ENCODE data around the gene GPR78.

Gene GPR78

DNA sequence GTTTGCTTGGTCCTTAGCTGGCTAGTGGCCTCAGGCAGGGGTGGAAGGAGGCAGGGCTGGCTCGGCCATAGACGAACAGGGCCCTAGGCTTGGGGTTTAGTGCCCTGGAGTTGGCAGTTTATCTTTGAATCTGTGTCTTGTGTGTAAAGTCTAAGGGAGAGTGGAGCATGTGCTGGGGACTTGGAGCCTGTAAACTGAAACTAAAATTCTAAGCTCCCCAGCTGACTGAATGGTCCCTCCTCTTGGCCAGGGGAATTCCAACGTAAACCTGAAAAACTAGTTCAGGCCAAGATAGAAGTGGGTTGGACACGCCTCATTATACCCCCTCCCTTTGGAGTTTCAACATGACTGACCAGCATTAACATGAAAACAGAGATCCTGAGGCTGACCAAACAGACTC, 46.1 kb upstream of the GPR78 start:
- ATAC-seq = no peak

DNA sequence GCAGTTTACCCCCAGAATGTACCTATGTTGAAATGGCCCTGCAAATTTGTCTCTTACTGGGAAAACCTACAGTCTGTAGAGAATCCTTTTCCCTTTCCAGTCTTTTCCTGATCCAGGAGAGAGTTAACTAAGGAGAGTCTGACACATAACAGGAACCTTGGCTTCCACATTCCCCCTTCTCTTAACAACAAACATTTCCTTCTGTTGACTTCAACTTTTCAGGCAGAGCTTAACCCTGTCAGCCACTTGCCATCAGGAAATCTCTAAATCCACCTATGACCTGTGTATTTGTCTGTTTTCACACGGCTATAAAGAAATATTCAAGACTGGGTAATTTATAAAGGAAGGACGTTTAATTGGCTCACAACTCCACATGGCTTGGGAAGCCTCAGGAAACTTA, 45.6 kb upstream of the GPR78 start:
- ATAC-seq = no peak
- TF ChIP-seq GLIS3 (CRISPR knock-in tag; IDR thresholded peaks at IDR 0.05) (no peak), ZNF8 (CRISPR knock-in tag; IDR thresholded peaks at IDR 0.05) (no peak), PPARA (CRISPR knock-in tag; IDR thresholded peaks at IDR 0.05; ENCODE audit: borderline replicate concordance) (no peak), TCF4 (CRISPR knock-in tag; IDR thresholded peaks at IDR 0.05; ENCODE audit: borderline replicate concordance) (no peak), ZFP3 (CRISPR knock-in tag; IDR thresholded peaks at IDR 0.05) (no peak), OSR1 (CRISPR knock-in tag; IDR thresholded peaks at IDR 0.05) (no peak), CSDC2 (CRISPR knock-in tag; IDR thresholded peaks at IDR 0.05) (no peak), ZFP30 (CRISPR knock-in tag; IDR thresholded peaks at IDR 0.05) (no peak), ZNF70 (CRISPR knock-in tag; IDR thresholded peaks at IDR 0.05) (no peak), ZC3H10 (CRISPR knock-in tag; IDR thresholded peaks at IDR 0.05) (no peak), ARNTL (CRISPR knock-in tag; IDR thresholded peaks at IDR 0.05; ENCODE audit: borderline replicate concordance, low read depth) (no peak)
- TF ChIP-seq, protein P1, sequence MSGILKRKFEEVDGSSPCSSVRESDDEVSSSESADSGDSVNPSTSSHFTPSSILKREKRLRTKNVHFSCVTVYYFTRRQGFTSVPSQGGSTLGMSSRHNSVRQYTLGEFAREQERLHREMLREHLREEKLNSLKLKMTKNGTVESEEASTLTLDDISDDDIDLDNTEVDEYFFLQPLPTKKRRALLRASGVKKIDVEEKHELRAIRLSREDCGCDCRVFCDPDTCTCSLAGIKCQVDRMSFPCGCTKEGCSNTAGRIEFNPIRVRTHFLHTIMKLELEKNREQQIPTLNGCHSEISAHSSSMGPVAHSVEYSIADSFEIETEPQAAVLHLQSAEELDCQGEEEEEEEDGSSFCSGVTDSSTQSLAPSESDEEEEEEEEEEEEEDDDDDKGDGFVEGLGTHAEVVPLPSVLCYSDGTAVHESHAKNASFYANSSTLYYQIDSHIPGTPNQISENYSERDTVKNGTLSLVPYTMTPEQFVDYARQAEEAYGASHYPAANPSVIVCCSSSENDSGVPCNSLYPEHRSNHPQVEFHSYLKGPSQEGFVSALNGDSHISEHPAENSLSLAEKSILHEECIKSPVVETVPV (CRISPR knock-in tag; IDR thresholded peaks at IDR 0.05) = no peak
- TF ChIP-seq, protein P2, sequence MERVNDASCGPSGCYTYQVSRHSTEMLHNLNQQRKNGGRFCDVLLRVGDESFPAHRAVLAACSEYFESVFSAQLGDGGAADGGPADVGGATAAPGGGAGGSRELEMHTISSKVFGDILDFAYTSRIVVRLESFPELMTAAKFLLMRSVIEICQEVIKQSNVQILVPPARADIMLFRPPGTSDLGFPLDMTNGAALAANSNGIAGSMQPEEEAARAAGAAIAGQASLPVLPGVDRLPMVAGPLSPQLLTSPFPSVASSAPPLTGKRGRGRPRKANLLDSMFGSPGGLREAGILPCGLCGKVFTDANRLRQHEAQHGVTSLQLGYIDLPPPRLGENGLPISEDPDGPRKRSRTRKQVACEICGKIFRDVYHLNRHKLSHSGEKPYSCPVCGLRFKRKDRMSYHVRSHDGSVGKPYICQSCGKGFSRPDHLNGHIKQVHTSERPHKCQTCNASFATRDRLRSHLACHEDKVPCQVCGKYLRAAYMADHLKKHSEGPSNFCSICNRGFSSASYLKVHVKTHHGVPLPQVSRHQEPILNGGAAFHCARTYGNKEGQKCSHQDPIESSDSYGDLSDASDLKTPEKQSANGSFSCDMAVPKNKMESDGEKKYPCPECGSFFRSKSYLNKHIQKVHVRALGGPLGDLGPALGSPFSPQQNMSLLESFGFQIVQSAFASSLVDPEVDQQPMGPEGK (CRISPR knock-in tag; IDR thresholded peaks at IDR 0.05; ENCODE audit: borderline replicate concordance) = no peak
- TF ChIP-seq, protein P3, sequence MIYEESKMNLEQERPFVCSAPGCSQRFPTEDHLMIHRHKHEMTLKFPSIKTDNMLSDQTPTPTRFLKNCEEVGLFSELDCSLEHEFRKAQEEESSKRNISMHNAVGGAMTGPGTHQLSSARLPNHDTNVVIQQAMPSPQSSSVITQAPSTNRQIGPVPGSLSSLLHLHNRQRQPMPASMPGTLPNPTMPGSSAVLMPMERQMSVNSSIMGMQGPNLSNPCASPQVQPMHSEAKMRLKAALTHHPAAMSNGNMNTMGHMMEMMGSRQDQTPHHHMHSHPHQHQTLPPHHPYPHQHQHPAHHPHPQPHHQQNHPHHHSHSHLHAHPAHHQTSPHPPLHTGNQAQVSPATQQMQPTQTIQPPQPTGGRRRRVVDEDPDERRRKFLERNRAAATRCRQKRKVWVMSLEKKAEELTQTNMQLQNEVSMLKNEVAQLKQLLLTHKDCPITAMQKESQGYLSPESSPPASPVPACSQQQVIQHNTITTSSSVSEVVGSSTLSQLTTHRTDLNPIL (CRISPR knock-in tag; IDR thresholded peaks at IDR 0.05; ENCODE audit: low read depth) = no peak
- TF ChIP-seq, protein P4, sequence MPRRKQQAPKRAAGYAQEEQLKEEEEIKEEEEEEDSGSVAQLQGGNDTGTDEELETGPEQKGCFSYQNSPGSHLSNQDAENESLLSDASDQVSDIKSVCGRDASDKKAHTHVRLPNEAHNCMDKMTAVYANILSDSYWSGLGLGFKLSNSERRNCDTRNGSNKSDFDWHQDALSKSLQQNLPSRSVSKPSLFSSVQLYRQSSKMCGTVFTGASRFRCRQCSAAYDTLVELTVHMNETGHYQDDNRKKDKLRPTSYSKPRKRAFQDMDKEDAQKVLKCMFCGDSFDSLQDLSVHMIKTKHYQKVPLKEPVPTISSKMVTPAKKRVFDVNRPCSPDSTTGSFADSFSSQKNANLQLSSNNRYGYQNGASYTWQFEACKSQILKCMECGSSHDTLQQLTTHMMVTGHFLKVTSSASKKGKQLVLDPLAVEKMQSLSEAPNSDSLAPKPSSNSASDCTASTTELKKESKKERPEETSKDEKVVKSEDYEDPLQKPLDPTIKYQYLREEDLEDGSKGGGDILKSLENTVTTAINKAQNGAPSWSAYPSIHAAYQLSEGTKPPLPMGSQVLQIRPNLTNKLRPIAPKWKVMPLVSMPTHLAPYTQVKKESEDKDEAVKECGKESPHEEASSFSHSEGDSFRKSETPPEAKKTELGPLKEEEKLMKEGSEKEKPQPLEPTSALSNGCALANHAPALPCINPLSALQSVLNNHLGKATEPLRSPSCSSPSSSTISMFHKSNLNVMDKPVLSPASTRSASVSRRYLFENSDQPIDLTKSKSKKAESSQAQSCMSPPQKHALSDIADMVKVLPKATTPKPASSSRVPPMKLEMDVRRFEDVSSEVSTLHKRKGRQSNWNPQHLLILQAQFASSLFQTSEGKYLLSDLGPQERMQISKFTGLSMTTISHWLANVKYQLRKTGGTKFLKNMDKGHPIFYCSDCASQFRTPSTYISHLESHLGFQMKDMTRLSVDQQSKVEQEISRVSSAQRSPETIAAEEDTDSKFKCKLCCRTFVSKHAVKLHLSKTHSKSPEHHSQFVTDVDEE (CRISPR knock-in tag; IDR thresholded peaks at IDR 0.05) = no peak

More for the DNA sequence above, 46.1 kb upstream of the GPR78 start:
- no peak for TF ChIP-seq SNAI2 (CRISPR knock-in tag; IDR thresholded peaks at IDR 0.05)

DNA sequence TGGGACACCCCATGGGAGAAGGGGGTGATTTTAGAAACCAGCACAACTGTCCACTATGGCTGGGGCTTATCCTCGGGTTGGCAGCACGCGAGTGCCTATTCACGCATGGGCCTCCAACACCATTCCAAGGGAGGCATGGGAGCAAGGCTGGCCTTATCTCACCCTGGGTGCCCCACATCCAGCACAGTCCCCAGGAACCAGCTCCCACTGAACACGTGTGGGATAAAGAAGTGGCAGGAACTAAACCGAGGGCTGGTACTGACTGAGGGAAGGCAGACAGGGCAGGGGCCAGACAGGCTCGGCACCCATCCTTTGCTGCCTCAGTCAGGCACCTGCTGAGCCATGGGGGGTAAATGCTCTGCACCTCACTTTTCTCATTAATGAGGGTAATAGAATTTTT, 43.7 kb upstream of the GPR78 start:
- TF ChIP-seq, protein P2 (CRISPR knock-in tag; IDR thresholded peaks at IDR 0.05; ENCODE audit: borderline replicate concordance) = no peak
- no peak for TF ChIP-seq SNAI2 (CRISPR knock-in tag; IDR thresholded peaks at IDR 0.05)
- TF ChIP-seq BACH2 (CRISPR knock-in tag; IDR thresholded peaks at IDR 0.05; ENCODE audit: borderline replicate concordance) = no peak
- TF ChIP-seq GLIS3 (CRISPR knock-in tag; IDR thresholded peaks at IDR 0.05) = no peak
- TF ChIP-seq, protein P3 (CRISPR knock-in tag; IDR thresholded peaks at IDR 0.05; ENCODE audit: low read depth) = no peak
- TF ChIP-seq OSR1 (CRISPR knock-in tag; IDR thresholded peaks at IDR 0.05) = no peak
- no peak for TF ChIP-seq TCF4 (CRISPR knock-in tag; IDR thresholded peaks at IDR 0.05; ENCODE audit: borderline replicate concordance)
- TF ChIP-seq ZNF565 (CRISPR knock-in tag; conservative IDR thresholded peaks at IDR 0.05; ENCODE audit: low read depth) = no peak
- TF ChIP-seq, protein P4 (CRISPR knock-in tag; IDR thresholded peaks at IDR 0.05) = no peak
- ATAC-seq = no peak
